HepG2 (cell line): ENCODE results near the gene STX10. TPM values are rescaled to one million over a fixed set of nuclear protein-coding genes. Genes with fewer than 3 reads are reported as not detected.

Experiments used
- ADNP ChIP-seq: sonication (generic); formaldehyde crosslinking; IDR thresholded peaks from 2 replicates; pipeline ENCODE4 v1.4.0; 2020; ENCODE audit warnings: missing genetic modification reagents
- ERF ChIP-seq: IDR thresholded peaks from 2 replicates; pipeline ENCODE4 v1.6.1; 2018; ENCODE audit warnings: missing biosample characterization, missing genetic modification reagents
- FOXK1 ChIP-seq: sonication (generic); formaldehyde crosslinking; IDR thresholded peaks from 2 replicates; pipeline ENCODE4 v1.4.0; 2020; ENCODE audit warnings: low read depth, missing genetic modification reagents, borderline replicate concordance
- JUND ChIP-seq: sonication (generic); formaldehyde crosslinking; IDR thresholded peaks from 2 replicates; pipeline ENCODE4 v1.8.0; 2022; ENCODE audit warnings: mild to moderate bottlenecking, missing genetic modification reagents
- KDM3A ChIP-seq: IDR thresholded peaks from 2 replicates; pipeline ENCODE4 v1.6.1; 2018; ENCODE audit warnings: low read depth, missing compliant biosample characterization
- MAZ ChIP-seq, 2 experiments: sonication (generic) in 1 of 2; formaldehyde crosslinking in 1 of 2; IDR thresholded peaks; 2 replicates each; pipeline versions ENCODE4 v1.5.0 to v1.6.1; 2012 to 2020; ENCODE audit warnings: low read depth in 2 of 2, mild to moderate bottlenecking in 2 of 2, borderline replicate concordance in 1 of 2, improper control_type of control experiment in 1 of 2, low read length in 1 of 2, missing genetic modification reagents in 1 of 2, moderate library complexity in 1 of 2
- NCOA1 ChIP-seq: sonication (generic); formaldehyde crosslinking; IDR thresholded peaks from 2 replicates; pipeline ENCODE4 v1.9.0; 2021; ENCODE audit warnings: missing genetic modification reagents
- NFIB ChIP-seq: sonication (generic); formaldehyde crosslinking; IDR thresholded peaks from 2 replicates; pipeline ENCODE4 v1.9.0; 2021; ENCODE audit warnings: missing genetic modification reagents, mild to moderate bottlenecking, borderline replicate concordance
- NPAS2 ChIP-seq: sonication (generic); formaldehyde crosslinking; IDR thresholded peaks from 2 replicates; pipeline ENCODE4 v1.8.0; 2022; ENCODE audit warnings: mild to moderate bottlenecking, missing genetic modification reagents, borderline replicate concordance
- PITX1 ChIP-seq: sonication (generic); formaldehyde crosslinking; IDR thresholded peaks from 2 replicates; pipeline ENCODE4 v1.5.1; 2020; ENCODE audit warnings: mild to moderate bottlenecking, missing genetic modification reagents
- REXO4 ChIP-seq: sonication (generic); formaldehyde crosslinking; IDR thresholded peaks from 2 replicates; pipeline ENCODE4 v1.8.0; 2022; ENCODE audit warnings: missing genetic modification reagents, mild to moderate bottlenecking, borderline replicate concordance
- SALL1 ChIP-seq: sonication (generic); formaldehyde crosslinking; IDR thresholded peaks from 2 replicates; pipeline ENCODE4 v1.8.0; 2022; ENCODE audit warnings: mild to moderate bottlenecking, missing genetic modification reagents
- SALL2 ChIP-seq: sonication (generic); formaldehyde crosslinking; IDR thresholded peaks from 2 replicates; pipeline ENCODE4 v1.8.1; 2023; ENCODE audit warnings: mild to moderate bottlenecking, missing genetic modification reagents, inconsistent platforms
- TP53 ChIP-seq: sonication (generic); formaldehyde crosslinking; conservative IDR thresholded peaks from 2 replicates; pipeline ENCODE4 v1.4.0; 2020; ENCODE audit warnings: missing genetic modification reagents
- ZNF10 ChIP-seq: sonication (generic); formaldehyde crosslinking; IDR thresholded peaks from 2 replicates; pipeline ENCODE4 v1.4.0; 2020; ENCODE audit warnings: mild to moderate bottlenecking, low read depth, missing genetic modification reagents, borderline replicate concordance
- ZNF430 ChIP-seq: sonication (generic); formaldehyde crosslinking; IDR thresholded peaks from 2 replicates; pipeline ENCODE4 v1.9.0; 2021; ENCODE audit warnings: mild to moderate bottlenecking, missing genetic modification reagents
- ZNF652 ChIP-seq: IDR thresholded peaks from 2 replicates; pipeline ENCODE4 v1.6.1; 2016; ENCODE audit warnings: low read depth, borderline replicate concordance
- polyA plus RNA-seq, 8 experiments: library from polyadenylated mRNA; depleted of rRNA in 3 of 8; stranded (reverse) in 7 of 8; unstranded in 1 of 8; fragments of >200 nt; fragmentation: Illumina TruSeq in 4 of 8; extraction: Trizol in 4 of 8; gene quantifications; 2 replicates each; pipeline versions ENCODE4 v1.2.1 to v1.2.3, GENCODE V29; 2011 to 2016; ENCODE audit warnings: low read depth in 4 of 8, missing spikeins in 1 of 8, mixed read lengths in 1 of 8; ENCODE audit not compliant: insufficient read depth in 1 of 8
- total RNA-seq, 5 experiments: library from RNA; depleted of rRNA; stranded (reverse); fragments of >200 nt; fragmentation: Illumina TruSeq; extraction: Trizol; gene quantifications; 2 replicates each; pipeline ENCODE4 v1.2.3, GENCODE V29; 2016; ENCODE audit warnings: low read depth in 1 of 5
- TF ChIP-seq, protein P1 (sequence below): sonication (generic); formaldehyde crosslinking; IDR thresholded peaks from 2 replicates; pipeline ENCODE4 v1.5.0; 2020; ENCODE audit warnings: missing genetic modification reagents
- TF ChIP-seq, protein P2 (sequence below): sonication (generic); formaldehyde crosslinking; IDR thresholded peaks from 2 replicates; pipeline ENCODE4 v1.9.0; 2021; ENCODE audit warnings: missing genetic modification reagents, mild to moderate bottlenecking, borderline replicate concordance
- TF ChIP-seq, protein P3 (sequence below): sonication (generic); formaldehyde crosslinking; IDR thresholded peaks from 2 replicates; pipeline ENCODE4 v1.5.0; 2020; ENCODE audit warnings: missing genetic modification reagents
- TF ChIP-seq, protein P4 (sequence below): sonication (generic); formaldehyde crosslinking; IDR thresholded peaks from 2 replicates; pipeline ENCODE4 v1.4.0; 2020; ENCODE audit warnings: mild to moderate bottlenecking, low read depth, missing genetic modification reagents
- TF ChIP-seq, protein P5 (sequence below): sonication (generic); formaldehyde crosslinking; IDR thresholded peaks from 2 replicates; pipeline ENCODE4 v1.4.0; 2020; ENCODE audit warnings: mild to moderate bottlenecking, missing genetic modification reagents

STX10 gene
- total and polyA plus RNA-seq, 2 of the 13 experiments (the other 11 are each of a cell fraction or from before 2014, with no cell fraction given) = 47.9 to 66.4 TPM

DNA sequence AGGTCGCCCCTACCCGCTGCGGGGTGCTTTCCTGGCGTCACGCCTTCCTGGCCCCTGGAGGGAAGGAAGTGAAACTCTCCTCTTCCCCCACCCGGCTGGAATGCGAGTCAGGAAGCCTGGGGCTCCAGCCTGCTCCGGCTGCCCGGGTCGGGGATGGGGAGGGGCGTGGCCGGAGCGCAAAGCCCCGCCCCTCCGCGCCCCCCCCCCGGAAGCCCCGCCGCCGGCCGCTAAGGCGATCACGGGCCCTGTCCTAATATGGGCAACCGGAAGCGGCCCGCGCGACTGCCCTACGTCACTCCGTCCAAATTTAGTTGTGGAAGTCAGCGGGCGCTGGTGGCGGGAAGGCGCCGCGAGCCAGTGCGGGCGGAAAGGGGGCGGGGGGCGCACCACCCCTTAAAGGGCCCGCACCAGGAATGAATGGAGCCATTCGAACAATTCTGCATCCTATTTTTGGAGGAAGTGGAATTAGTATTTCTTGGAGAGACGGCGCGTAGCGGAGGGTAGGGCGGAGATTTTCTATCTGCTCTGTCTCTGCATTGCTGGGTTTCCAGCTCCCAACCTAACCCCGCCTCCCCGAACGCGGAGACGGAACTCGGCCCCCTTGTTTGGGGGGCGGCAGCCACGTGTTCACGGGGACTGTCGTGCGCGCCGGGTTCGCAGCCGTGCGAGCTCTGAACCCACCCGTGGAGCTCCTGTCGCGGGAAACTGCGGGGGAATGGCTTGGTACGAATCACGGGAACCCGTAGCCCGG is 1.6 kb upstream of the STX10 start (continued):
- TF ChIP-seq, protein P1, sequence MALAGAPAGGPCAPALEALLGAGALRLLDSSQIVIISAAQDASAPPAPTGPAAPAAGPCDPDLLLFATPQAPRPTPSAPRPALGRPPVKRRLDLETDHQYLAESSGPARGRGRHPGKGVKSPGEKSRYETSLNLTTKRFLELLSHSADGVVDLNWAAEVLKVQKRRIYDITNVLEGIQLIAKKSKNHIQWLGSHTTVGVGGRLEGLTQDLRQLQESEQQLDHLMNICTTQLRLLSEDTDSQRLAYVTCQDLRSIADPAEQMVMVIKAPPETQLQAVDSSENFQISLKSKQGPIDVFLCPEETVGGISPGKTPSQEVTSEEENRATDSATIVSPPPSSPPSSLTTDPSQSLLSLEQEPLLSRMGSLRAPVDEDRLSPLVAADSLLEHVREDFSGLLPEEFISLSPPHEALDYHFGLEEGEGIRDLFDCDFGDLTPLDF (CRISPR knock-in tag) = peak; percentile 90
- 0 out of 2 replicates have a peak, but pooled peaks have one; percentile 38 for TF ChIP-seq PITX1 (CRISPR knock-in tag)
- TF ChIP-seq MAZ (IDR thresholded peaks at IDR 0.05; ENCODE audit: borderline replicate concordance, low read depth, low read length) = peak; percentile 62
- peak; percentile 50; the same call in 1 of the 2 replicates for TF ChIP-seq MAZ (CRISPR knock-in tag; IDR thresholded peaks at IDR 0.05; ENCODE audit: low read depth)
- TF ChIP-seq ZNF10 (CRISPR knock-in tag) = no peak
- no peak for TF ChIP-seq REXO4 (CRISPR knock-in tag)
- TF ChIP-seq, protein P2, sequence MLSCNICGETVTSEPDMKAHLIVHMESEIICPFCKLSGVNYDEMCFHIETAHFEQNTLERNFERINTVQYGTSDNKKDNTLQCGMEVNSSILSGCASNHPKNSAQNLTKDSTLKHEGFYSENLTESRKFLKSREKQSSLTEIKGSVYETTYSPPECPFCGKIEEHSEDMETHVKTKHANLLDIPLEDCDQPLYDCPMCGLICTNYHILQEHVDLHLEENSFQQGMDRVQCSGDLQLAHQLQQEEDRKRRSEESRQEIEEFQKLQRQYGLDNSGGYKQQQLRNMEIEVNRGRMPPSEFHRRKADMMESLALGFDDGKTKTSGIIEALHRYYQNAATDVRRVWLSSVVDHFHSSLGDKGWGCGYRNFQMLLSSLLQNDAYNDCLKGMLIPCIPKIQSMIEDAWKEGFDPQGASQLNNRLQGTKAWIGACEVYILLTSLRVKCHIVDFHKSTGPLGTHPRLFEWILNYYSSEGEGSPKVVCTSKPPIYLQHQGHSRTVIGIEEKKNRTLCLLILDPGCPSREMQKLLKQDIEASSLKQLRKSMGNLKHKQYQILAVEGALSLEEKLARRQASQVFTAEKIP (CRISPR knock-in tag) = no peak
- TF ChIP-seq, protein P3, sequence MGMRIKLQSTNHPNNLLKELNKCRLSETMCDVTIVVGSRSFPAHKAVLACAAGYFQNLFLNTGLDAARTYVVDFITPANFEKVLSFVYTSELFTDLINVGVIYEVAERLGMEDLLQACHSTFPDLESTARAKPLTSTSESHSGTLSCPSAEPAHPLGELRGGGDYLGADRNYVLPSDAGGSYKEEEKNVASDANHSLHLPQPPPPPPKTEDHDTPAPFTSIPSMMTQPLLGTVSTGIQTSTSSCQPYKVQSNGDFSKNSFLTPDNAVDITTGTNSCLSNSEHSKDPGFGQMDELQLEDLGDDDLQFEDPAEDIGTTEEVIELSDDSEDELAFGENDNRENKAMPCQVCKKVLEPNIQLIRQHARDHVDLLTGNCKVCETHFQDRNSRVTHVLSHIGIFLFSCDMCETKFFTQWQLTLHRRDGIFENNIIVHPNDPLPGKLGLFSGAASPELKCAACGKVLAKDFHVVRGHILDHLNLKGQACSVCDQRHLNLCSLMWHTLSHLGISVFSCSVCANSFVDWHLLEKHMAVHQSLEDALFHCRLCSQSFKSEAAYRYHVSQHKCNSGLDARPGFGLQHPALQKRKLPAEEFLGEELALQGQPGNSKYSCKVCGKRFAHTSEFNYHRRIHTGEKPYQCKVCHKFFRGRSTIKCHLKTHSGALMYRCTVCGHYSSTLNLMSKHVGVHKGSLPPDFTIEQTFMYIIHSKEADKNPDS (CRISPR knock-in tag) = no peak
- TF ChIP-seq NPAS2 = no peak
- TF ChIP-seq NFIB (CRISPR knock-in tag) = no peak
- peak; percentile 68 for TF ChIP-seq SALL1 (CRISPR knock-in tag)
- no peak for TF ChIP-seq NCOA1 (CRISPR knock-in tag)
- TF ChIP-seq ZNF652 (CRISPR knock-in tag) = no peak
- 0 out of 2 replicates have a peak, but pooled peaks have one; percentile 40 for TF ChIP-seq KDM3A (CRISPR knock-in tag)
- no peak for TF ChIP-seq TP53
- TF ChIP-seq FOXK1 (CRISPR knock-in tag) = peak; percentile 43; the same call in 1 of the 2 replicates
- no peak for TF ChIP-seq JUND (CRISPR knock-in tag)
- TF ChIP-seq SALL2 = peak; percentile 38; the same call in 1 of the 2 replicates
- peak; percentile 43; the same call in 1 of the 2 replicates for TF ChIP-seq ZNF430
- TF ChIP-seq ADNP (CRISPR knock-in tag) = no peak
- TF ChIP-seq ERF = peak; percentile 93
- TF ChIP-seq, protein P4, sequence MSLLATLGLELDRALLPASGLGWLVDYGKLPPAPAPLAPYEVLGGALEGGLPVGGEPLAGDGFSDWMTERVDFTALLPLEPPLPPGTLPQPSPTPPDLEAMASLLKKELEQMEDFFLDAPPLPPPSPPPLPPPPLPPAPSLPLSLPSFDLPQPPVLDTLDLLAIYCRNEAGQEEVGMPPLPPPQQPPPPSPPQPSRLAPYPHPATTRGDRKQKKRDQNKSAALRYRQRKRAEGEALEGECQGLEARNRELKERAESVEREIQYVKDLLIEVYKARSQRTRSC = no peak
- TF ChIP-seq, protein P5, sequence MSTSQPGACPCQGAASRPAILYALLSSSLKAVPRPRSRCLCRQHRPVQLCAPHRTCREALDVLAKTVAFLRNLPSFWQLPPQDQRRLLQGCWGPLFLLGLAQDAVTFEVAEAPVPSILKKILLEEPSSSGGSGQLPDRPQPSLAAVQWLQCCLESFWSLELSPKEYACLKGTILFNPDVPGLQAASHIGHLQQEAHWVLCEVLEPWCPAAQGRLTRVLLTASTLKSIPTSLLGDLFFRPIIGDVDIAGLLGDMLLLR (CRISPR knock-in tag) = peak; percentile 70; the same call in 1 of the 2 replicates
